Midbrain (tissue), 1 donor: Measurements from ENCODE around the gene RELN.

Source experiments
- DNase-seq: peaks from one replicate; lab custom pipeline; 2025; lab: John Stamatoyannopoulos, UW

RELN gene

GRCh38 chr7:103893350-103893749 lies 96.1 kb downstream of the RELN start:
- DNase-seq = no peak

- no peak for DNase-seq
Observed at GRCh38 chr7:103889451-103889850, 100.0 kb downstream of the RELN start.

GRCh38 chr7:103888603-103889153 lies 100.8 kb downstream of the RELN start:
- DNase-seq = no peak

GRCh38 chr7:103887853-103888602 lies 101.4 kb downstream of the RELN start:
- DNase-seq = no peak

- no peak for DNase-seq
Observed at GRCh38 chr7:103887050-103887449, 102.4 kb downstream of the RELN start.

GRCh38 chr7:103879928-103880600 lies 109.4 kb downstream of the RELN start:
- DNase-seq = no peak

- DNase-seq = no peak
Observed at GRCh38 chr7:103879411-103879810, 110.0 kb downstream of the RELN start.

- no peak for DNase-seq
Observed at GRCh38 chr7:103877565-103877964, 111.9 kb downstream of the RELN start.

- DNase-seq = no peak
Observed at GRCh38 chr7:103875718-103876117, 113.7 kb downstream of the RELN start.

GRCh38 chr7:103871473-103871872 lies 118.0 kb downstream of the RELN start:
- no peak for DNase-seq

GRCh38 chr7:103870664-103871063 lies 118.8 kb downstream of the RELN start:
- no peak for DNase-seq

GRCh38 chr7:103867874-103868273 lies 121.6 kb downstream of the RELN start:
- DNase-seq = no peak

GRCh38 chr7:103866919-103867318 lies 122.5 kb downstream of the RELN start:
- DNase-seq = no peak

GRCh38 chr7:103865442-103865841 lies 124.0 kb downstream of the RELN start:
- no peak for DNase-seq

- DNase-seq = no peak
Observed at GRCh38 chr7:103862302-103863035, 127.0 kb downstream of the RELN start.

- DNase-seq = no peak
Observed at GRCh38 chr7:103859709-103860108, 129.7 kb downstream of the RELN start.

GRCh38 chr7:103857435-103857834 lies 132.0 kb downstream of the RELN start:
- DNase-seq = no peak

GRCh38 chr7:103856929-103857328 lies 132.5 kb downstream of the RELN start:
- no peak for DNase-seq

- DNase-seq = no peak
Observed at GRCh38 chr7:103855671-103856070, 133.8 kb downstream of the RELN start.

- DNase-seq = no peak
Observed at GRCh38 chr7:103854611-103855010, 134.8 kb downstream of the RELN start.

GRCh38 chr7:103851357-103851756 lies 138.1 kb downstream of the RELN start:
- no peak for DNase-seq

- no peak for DNase-seq
Observed at GRCh38 chr7:103843689-103844480, 145.6 kb downstream of the RELN start.
